GM12891 (cell line): Measurements from ENCODE around the gene PACSIN2.

Experiments used
- POLR2A ChIP-seq: IDR thresholded peaks from 2 replicates; pipeline ENCODE4 v1.6.1; 2011; ENCODE audit warnings: low read depth, low read length, control low read depth
- POLR2AphosphoS5 ChIP-seq: IDR thresholded peaks from 2 replicates; pipeline ENCODE4 v1.6.1; 2011; ENCODE audit warnings: low read depth, low read length, control low read depth
- TAF1 ChIP-seq: IDR thresholded peaks from 2 replicates; pipeline ENCODE4 v1.6.1; 2011; ENCODE audit warnings: low read depth, low read length, control low read depth

- TF ChIP-seq POLR2AphosphoS5 (no peak), POLR2A (no peak), TAF1 (no peak)
These were observed 47.0 kb downstream of the PACSIN2 start for GRCh38 chr22:42967933-42968332.
